GM18507 (cell line): ENCODE results near the gene IGF2BP3.
"Not testable (repeated sequence)": the region's sequence is repeated elsewhere in the genome, so short reads cannot be mapped to it uniquely, and the experiment has no call there.

Experiments used
- DNase-seq: peaks from one replicate; pipeline ENCODE4 v3.0.0; 2011; ENCODE audit warnings: low read depth; ENCODE audit not compliant: insufficient read length; ENCODE audit errors: extremely low spot score
- FAIRE-seq: peaks from 2 replicates; lab custom pipeline; 2011; peaks lifted over from hg19 to GRCh38; lab: Jason Lieb, UNC

Gene IGF2BP3

DNA sequence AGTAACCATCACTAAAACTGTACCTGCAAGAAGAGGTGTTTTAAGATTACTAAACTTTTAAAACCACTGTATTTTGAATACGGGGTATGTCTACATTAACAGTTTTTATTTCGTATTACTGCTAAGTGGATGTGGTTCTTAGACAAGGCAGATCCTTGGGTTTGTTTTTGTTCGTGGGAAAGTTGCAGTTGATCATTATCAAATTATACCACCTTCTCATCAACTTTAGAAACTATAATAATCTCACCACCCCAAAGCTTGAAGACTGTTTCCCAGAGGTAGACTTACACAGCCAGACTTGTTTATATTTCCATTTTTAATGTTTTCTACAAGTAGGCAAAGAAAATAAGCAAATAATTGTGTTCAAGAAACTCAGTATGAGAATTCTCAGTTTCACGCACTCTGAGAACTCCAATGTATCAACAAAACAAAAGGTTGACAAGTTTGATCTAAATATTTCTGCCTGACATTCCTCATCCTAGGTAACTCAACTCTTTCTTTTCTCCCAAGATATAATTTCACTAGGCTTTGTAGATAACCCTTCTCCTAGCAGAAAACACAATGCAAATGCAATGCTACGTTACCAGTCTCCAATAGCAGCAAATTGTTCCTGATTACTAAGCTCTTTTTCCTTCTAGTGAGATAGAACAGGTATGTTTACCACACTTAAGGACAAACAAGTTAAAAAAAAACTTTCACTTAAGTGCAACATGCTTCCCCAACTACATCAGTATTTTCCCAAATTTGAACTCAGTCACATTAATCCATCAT lies 36.0 kb downstream of the IGF2BP3 start:
- DNase-seq, result no peak
- FAIRE-seq, result peak; percentile 76

DNA sequence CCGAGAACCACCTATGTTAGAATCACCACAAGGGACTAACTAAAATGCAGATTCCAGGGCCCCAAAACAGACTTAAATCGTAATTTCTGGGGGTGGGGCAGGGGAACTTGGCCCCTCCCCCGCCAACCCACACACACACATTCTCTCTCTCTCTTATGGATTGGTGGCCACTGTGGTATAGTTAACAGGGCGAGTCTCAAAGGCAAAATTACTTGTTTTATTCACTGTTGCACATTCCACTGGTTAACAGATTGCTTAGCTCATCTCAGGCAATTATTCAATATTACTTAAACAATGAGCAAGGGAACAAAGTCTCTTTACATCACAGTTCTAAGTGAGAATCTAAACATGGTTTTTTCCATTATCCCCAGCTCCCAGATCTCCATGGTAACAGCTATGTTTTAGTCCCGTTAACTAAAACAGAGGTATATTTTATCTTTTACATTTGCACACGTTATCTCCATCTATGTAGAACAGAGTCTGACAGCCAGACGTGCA lies 38.5 kb downstream of the IGF2BP3 start:
- DNase-seq, result no peak
- FAIRE-seq, result no peak

DNA sequence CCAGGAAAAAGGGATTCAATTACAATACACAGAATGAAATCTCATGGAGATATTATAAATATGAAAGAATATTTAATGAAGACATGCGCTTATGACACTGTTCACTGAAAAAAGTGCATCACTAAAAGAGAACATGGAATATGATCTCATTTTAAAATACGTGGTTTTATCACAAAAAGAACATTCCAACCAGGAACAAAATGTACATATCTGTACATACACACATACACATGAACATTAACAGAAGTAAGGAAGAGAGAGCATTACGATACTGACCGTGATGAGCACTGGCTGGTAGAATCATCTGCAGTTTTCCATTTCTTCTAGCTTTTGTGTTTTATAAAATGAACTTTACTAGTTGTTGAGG lies 39.4 kb downstream of the IGF2BP3 start:
- DNase-seq (no peak), FAIRE-seq (no peak)

DNA sequence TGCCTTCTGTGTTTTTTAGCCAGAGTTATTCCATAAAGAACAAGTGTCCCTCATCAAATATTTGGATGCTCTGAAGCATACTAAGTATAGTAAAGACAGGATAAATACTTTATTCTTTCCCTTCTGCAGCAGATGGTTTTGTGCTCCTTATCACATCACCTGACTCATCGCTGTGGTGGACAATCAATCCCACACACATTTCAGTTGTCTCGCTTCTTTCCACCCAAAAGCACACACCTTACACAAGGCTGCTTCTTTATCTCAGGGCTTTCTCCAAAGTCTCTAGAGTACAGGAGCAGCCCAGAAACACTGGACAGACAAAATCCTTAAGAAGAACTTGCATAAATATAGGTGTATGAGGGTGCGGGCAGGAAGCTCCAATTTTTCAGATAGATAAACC lies 43.4 kb downstream of the IGF2BP3 start:
- no peak for DNase-seq
- no peak for FAIRE-seq

DNA sequence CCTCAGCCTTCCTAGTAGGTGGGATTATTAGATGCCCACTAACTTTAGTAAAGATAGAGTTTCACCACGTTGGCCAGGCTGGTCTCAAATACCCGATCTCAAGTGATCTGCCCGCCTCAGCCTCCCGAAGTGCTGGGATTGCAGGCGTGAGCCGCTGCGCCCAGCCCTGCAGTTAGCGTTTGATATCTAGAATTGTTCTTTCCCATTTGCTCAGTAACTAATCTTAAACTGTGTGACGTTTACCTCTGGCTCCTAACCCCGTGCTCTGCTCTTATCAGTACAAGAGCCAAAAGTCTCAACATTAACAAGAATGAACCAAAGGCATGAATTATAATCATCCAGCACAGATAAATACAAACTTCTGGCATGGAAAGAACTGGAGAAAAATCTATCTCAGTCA lies 47.4 kb downstream of the IGF2BP3 start:
- FAIRE-seq, result no peak

DNA sequence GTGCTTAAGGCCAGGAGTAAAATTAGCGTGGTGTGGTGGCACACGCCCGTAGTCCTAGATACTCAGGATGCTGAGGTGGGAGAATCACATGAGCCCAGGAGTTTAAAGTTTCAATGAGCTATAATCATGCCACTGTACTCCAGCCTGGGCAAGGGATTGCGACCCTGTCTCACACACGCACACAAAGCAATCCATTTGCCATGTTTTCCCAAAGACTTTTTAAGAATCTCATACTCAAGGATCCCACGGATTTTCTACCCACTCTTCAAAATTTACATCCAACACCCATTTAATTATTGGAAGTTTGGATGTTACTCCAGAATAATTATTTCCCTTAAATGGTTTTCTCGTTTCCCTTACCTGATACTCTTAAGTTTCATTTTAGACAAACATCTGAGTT lies 47.9 kb downstream of the IGF2BP3 start:
- DNase-seq (no peak), FAIRE-seq (no peak)

More for the DNA sequence above, 47.4 kb downstream of the IGF2BP3 start:
- DNase-seq, result no peak

DNA sequence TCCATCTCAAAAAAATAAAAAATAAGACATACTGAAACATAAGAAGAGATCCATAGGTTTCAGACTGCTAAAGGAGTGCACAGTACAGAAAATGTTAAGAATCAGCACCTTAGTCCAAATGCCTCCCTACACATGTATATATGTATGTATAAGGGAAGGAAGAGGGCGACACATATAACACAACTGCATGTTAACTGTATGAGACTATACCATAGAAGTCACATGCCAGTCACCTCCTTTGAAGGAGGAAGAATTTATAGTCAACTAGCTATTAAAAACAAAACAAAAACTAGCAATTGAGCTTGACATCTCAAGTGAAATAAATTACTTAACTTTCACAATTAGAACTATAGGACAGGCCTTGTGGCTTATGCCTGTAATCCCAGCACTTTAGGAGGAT lies 50.4 kb downstream of the IGF2BP3 start:
- FAIRE-seq (no peak), DNase-seq (no peak)

DNA sequence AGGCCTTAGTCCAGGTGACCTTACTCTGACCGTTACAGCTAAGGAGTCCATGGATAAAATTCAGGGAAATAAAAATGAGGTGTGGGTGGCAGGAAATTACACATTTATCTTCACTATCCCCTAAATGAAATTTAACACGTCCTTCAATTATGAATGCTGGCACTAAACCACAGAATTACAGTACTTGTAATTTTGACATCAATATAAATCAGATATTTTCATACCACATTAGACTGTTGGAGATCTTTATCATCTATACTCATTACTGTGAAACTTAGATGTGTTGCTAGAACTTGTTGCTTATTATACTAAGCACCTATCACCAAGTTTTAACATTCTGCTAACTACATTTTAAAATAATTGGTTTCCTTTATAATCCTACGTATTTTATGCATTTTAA lies 51.1 kb downstream of the IGF2BP3 start:
- no peak for DNase-seq
- FAIRE-seq, result no peak

DNA sequence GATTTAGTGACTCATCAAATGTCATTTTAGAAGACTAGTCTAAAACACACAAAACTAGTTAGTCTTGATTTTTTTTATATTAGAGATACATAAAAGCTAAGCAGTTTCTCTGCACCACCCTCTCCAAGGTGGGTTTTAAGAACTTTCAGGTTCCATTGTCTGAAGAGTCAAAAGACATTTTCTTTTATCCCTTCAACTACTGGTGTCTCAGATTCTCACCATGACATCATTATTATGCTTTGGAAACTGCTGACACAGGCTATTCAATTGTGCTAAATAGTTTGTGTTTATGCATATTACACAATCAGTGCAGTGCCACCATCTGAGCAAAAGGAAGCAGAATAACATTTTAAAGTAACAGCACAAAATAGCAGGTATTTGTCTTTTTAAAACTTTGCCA lies 52.2 kb downstream of the IGF2BP3 start:
- DNase-seq (no peak), FAIRE-seq (no peak)

DNA sequence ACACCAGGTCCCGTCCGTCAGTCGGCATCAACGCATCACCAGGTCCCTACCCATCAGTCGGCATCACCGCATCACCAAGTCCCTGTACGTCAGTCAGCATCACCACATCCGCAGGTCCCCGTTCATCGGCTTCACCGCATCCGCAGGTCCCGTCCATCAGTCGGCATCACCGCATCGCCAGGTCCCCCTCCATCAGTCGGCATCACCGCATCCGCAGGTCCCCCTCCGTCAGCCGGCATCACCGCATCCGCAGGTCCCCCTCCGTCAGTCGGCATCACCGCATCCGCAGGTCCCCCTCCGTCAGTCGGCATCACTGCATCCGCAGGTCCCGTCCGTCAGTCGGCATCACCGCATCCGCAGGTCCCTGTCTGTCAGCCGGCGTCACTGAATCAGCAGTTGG lies 55.1 kb downstream of the IGF2BP3 start:
- FAIRE-seq, result no peak
- no peak for DNase-seq

DNA sequence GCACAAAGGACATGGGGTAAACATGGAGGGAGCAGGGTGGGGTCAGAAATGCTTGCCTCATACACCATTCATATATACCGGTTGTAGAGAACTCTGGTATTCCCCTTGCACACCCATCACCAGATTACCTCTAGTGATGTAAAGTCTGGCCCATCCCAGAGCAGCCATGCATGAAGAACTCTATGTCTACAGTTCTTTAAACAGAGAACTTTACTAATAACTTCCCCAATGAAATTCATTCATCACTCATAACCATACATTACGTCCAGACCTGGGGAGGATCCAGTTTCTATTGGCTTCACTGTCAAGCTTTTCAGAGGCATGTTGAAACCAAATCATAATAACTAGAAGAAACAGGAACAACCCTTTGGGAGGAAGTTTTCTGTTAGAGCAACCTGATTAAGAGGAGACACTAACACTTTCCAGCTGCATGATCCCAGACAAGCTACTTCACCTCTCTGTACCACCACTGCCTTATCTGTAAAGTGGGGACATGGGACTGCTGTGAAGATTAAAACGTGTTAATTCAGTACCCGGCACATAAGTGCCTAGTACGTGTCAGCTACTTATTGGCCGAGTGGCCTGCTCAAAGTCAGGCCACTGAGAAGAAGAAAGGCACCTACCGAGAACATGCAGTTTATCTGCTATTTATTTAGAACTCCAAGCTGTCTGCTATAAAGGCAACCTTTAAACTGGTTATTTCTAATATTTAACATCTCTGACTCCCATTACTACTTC lies 59.7 kb downstream of the IGF2BP3 start:
- DNase-seq (peak; percentile 28), FAIRE-seq (peak; percentile 88)

DNA sequence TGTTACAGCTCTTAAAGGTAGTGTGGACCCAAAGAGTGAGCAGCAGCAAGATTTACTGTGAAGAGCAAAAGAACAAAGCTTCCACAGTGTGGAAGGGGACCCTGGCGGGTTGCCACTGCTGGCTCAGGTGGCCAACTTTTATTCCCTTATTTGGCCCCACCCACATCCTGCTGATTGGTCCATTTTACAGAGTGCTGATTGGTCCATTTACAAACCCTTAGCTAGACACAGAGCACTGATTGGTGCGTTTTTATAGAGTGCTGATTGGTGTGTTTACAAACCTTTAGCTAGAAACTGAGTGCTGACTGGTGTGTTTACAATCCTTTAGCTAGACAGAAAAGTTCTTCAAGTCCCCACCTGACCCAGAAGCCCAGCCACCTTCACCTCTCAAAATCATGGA lies 63.7 kb downstream of the IGF2BP3 start:
- not testable (repeated sequence) for FAIRE-seq, DNase-seq

DNA sequence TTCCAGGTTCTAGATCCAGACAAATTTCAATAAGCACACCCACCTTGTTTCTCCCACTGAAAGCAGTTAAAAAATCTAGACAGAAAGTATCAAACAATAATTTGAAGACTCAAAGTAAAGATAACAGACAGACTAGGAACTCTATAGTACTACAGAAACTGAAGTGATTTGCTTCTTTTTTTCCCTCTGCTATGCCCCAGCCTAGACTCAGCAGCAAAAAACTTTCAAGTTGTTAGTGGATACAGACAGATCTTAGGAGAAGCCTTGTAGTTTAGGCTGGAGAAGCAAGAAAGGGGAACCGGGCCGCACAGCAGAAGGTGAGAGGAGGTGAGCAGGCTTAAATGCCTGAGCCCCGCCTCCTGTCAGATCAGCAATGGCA lies 65.1 kb downstream of the IGF2BP3 start:
- FAIRE-seq (no peak), DNase-seq (no peak)

DNA sequence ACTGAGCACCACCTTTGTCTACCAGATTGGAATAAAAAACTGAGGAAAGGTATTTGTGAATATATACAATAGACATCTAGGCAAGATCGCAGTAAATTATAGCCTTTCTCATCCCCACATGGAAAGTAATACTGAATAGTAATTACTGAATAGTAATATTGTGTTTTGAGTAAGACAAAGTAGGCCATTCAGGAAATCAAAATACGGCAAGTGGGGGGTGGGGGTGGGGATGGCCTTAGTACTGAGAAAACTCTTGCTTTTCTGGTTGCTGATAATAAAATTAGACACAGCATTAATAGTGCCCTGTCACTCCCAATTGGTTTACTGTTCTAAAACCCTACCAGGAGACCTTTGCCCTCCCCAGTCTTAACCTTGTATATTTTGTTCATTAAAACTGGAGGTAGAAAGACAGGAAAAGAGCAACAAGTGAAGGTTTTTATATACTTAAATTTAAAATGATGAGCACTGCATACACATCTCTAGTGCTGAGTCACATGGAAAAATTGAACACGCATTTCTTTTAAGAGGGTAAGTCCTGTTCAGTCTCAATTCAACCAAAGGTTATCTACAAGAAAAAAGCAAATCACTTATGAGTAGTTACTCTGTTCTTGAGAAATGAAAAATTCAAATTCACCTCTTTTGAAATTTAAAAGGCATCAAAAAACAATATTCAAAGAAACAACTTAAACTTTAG lies 65.6 kb downstream of the IGF2BP3 start:
- no peak for FAIRE-seq

DNA sequence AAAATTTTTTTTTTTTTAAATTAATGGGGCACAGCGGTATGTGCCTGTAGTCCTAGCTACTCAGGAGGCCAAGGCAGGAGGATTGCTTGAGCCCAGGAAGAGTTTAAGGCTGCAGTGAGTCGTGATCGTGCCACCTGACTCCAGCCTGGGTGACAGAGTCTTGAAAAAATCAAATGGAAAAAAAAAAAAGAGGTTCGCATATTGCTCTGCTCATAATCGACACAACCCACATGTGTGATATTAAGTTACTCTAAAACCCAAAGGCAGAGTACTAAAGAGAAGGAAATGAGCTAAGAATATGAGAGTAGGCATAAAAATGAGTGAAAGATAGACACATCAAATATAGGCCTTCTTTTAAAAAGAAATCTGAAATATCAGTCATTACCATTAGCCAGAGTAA lies 66.3 kb downstream of the IGF2BP3 start:
- DNase-seq, result no peak
- FAIRE-seq, result no peak

More for the DNA sequence above, 65.6 kb downstream of the IGF2BP3 start:
- DNase-seq, result no peak

DNA sequence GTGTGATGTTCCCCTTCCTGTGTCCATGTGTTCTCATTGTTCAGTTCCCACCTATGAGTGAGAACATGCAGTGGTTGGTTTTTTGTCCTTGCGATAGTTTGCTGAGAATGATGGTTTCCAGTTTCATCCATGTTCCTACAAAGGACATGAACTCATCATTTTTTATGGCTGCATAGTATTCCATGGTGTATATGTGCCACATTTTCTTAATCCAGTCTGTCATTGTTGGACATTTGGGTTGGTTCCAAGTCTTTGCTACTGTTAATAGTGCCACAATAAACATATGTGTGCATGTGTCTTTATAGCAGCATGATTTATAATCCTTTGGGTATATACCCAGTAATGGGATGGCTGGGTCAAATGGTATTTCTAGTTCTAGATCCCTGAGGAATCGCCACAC lies 72.2 kb downstream of the IGF2BP3 start:
- not testable (repeated sequence) for FAIRE-seq, DNase-seq

DNA sequence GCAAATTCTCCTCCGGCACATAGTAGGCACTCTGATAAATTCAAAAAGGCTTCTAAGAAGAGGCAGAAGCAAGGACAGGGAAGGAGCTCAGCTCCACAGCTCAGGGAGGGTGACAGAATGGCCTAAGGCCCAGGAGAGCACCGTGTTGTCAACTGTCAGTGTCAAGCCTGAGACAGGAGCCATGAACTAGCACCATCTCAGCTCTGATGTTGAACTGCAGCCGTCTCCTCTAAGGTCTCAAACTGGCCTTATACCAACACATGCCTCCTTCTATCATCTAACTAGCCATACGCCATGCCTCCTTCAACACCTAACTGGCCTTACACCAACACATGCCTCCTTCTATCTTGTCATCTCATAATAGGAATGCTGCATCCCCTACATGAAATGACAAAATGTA lies 73.0 kb downstream of the IGF2BP3 start:
- DNase-seq (no peak), FAIRE-seq (no peak)

DNA sequence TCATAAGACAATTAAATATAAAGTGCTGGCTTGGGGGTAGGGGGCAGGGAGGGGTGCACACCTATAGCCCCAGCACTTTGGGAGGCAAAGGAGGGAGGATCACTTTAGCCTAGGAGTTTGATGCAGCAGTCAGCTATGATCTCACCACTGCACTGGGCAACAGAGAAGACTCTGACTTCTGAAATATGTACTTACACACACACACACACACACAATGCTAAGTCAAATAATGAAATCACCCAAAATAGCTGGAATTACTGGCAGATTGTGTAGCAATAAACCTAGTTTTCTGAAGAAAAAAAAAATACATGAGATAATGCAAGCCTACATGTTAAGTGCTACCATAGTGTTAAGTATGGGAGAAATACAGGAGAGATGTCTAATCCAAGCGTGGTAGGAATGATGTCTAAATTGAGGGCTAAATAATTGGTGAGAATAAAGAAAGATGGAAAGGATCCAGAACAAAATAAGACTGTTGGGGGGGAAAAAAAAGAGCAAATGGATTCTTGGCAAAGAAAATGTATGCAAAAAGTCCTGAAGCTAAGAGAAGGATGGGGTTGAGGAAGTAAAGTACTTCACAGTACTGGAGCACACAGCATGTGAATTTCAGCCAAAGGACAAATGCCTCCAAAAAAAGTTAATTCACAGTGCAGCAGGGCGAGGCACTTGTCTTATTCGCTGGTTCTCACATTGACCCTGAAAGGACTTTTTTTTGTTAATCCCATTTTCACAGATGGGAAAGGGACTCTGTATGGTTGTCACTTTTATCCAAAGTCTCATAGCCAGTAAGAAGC lies 73.9 kb downstream of the IGF2BP3 start:
- no peak for DNase-seq
- FAIRE-seq, result no peak

DNA sequence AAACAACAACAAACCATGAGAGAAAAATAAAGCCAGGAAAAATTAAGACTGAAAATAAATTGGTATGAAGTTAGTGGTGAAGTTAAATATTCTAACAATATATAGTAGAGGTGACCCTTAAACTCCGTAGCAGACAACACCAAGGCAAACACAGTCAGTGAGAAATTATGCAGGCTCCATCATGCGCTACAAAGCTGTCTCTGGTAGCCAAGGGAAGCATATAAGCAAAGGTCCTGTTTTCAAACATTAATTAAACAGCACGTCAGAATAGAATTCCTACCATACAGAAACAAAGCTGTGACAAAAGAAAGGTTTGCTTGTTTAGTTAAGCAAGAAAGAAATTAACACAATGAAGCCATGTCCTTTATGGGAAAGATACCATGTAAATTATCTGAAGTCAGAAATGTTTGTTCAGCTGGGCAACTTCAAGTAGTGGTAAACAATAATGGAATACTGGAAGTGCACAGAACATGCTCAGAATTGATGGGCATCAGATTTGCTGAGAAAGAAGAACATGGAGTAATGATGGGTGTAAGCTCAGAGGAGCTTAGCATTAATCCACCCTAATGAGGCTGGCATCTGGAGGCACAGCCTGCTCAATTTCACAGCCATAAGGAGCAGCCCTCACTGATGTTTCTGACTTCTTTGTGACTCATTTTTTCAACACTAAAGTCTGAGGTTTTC lies 75.7 kb downstream of the IGF2BP3 start:
- FAIRE-seq (no peak), DNase-seq (no peak)
